SK-N-DZ (cell line): ENCODE data around the gene TMUB1.

Source experiments
- DNase-seq: peaks from one replicate; pipeline ENCODE4 v3.0.0-alpha.2; 2015; ENCODE audit warnings: low spot score

The TMUB1 gene

GRCh38 chr7:151071032-151071866 lies 12.0 kb downstream of the TMUB1 start:
- no peak for DNase-seq

DNA sequence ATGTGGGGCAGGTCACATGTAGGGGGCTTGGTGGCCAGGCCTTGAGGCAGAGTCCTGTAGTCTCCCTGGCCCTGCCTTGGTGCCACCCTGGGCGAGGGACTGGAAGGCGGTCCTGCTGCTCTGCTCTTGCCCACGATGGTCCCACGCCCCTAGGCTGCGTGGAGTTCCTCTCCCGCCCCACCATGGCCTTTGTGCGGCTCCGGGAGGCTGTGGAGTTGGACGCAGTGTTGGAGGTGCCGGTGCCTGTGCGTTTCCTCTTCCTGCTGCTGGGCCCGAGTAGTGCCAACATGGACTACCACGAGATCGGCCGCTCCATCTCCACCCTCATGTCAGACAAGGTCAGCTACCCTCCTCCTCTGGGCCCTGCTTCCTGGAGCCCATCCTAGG lies 12.7 kb downstream of the TMUB1 start:
- no peak for DNase-seq

- no peak for DNase-seq
These were observed 13.3 kb downstream of the TMUB1 start for GRCh38 chr7:151069841-151070573.

GRCh38 chr7:151068069-151068773 lies 15.1 kb downstream of the TMUB1 start:
- no peak for DNase-seq

- DNase-seq = no peak
These were observed 16.9 kb downstream of the TMUB1 start for GRCh38 chr7:151066273-151066974.

GRCh38 chr7:151065516-151065915 lies 17.8 kb downstream of the TMUB1 start:
- DNase-seq = no peak

DNA sequence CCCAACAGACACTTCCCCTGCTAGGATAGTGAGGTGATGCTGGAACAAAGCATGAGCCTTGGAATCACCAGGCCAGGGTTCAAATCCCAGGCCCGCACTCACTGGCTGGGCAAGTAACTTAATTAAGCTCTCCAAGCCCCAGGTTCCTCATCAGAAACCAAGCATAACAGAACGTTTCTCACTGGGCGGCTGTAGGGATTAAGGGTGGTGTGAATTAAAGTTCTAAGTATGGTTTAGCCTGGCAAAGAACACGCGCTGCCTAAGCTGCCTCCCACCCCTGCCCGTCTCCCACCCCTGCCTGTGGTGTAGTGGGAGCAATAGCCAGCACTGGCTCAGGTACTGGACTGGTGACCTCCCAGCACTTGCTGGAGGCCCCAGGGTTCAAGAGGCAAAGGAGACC lies 18.3 kb downstream of the TMUB1 start:
- DNase-seq = no peak

GRCh38 chr7:151064454-151064853 lies 18.8 kb downstream of the TMUB1 start:
- no peak for DNase-seq

GRCh38 chr7:151063212-151063561 lies 20.1 kb downstream of the TMUB1 start:
- no peak for DNase-seq

DNA sequence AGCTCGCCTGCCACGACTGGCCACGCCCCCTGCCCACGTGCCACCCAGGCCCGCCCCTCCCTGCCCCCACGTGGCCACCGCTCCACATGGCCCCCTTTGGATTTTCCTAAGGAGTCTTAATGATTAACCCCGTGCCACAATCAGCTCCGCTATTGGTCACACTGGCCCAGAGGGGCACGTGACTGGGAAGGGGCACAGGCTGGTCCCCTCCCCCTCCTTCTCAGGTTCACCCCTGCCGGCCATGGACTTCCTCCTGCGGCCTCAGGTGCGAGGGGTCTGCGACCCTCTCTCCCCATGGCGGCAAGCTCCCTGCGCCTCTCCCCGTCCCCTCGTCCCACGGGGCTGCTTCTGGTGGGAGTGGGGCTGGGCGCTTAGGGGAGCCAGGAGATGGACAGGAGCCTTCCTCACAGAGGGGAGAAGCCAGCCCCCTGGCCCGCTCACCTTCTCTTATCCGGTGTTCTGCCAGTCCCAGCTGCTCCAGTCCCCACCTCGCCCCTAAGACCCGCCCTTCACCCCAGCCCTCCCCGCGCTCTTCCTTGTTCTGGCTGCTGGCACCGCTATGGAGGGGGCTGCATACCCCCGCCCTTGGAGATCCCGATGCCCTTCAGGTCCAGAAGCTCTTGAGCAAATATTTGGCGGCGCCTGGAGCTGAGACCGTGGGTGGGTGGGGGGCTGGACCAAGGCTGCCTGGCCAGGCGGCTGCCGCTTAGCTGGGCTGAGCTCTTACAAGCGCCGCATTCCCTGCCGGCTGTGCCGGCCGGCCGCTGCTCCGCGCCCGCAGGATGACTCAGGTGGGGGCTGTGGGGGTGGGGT lies 20.7 kb downstream of the TMUB1 start:
- peak; percentile 90 for DNase-seq

DNA sequence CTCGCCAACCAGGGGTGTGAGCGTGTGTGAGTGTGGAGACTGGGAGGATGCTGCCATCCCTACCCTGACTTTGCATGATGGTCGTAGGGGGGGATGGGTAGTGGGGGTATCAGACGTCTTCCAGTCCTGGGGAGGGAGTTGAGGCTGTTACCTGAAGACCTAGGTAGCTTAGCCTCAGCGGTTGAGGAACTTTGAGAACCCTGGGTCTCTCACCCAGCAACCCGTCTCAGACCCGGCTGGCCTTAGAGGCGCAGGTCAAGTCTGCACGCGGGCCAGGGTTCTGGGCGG lies 21.2 kb downstream of the TMUB1 start:
- no peak for DNase-seq

GRCh38 chr7:151061213-151062110 lies 21.8 kb downstream of the TMUB1 start:
- DNase-seq = no peak

GRCh38 chr7:151060416-151061212 lies 22.7 kb downstream of the TMUB1 start:
- DNase-seq = no peak

DNA sequence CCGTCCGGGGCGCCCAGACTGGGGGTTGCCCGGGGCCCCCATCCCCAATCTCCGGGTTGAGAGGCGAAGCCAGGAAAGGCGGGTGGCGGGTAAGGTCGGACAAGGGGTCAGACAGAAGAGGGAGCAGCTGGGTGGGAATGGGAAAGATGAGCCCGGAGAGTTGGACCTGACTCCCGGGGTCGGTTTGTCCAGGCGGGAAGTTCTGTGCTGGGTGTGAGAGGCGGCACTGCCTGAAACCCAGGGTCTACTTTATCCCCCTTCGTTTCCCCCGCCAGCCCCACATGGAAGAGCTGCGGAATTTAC lies 23.2 kb downstream of the TMUB1 start:
- DNase-seq = no peak

- DNase-seq = peak; percentile 70
These were observed 23.8 kb downstream of the TMUB1 start, which contains the start of gene SLC4A2 for GRCh38 chr7:151059367-151060112. Gene SLC4A2 (plus strand): TSS chr7:151059589. CDS start chr7:151061988, 2,399 bp downstream.

DNA sequence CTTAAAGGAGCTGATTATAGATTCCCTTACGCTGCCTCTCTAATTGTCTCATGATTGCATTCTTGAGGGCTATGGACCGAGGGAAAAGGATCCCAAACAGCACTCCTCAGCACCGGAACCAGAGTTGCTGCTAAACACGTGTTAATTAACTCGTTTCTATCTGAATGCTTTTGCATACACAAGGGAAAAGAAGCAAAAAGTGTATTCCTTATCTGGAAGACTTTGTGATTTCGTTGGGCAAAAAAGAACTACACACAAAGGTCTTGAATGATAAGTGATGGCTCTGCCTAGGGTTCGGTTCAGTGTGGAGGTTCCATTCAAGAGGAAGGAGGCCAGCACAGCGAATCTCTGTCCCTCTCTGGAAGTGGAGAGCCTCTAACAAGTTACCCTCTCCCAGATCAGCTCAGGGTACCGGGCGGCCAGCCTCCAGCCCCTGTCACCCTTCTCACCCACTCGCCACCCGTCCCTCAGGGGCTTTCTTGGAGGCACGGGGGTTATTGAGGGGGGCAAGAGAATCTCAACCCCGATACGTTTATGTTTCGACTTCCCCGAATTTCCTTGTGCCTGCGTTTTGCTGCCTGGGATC lies 24.4 kb downstream of the TMUB1 start:
- DNase-seq = no peak

DNA sequence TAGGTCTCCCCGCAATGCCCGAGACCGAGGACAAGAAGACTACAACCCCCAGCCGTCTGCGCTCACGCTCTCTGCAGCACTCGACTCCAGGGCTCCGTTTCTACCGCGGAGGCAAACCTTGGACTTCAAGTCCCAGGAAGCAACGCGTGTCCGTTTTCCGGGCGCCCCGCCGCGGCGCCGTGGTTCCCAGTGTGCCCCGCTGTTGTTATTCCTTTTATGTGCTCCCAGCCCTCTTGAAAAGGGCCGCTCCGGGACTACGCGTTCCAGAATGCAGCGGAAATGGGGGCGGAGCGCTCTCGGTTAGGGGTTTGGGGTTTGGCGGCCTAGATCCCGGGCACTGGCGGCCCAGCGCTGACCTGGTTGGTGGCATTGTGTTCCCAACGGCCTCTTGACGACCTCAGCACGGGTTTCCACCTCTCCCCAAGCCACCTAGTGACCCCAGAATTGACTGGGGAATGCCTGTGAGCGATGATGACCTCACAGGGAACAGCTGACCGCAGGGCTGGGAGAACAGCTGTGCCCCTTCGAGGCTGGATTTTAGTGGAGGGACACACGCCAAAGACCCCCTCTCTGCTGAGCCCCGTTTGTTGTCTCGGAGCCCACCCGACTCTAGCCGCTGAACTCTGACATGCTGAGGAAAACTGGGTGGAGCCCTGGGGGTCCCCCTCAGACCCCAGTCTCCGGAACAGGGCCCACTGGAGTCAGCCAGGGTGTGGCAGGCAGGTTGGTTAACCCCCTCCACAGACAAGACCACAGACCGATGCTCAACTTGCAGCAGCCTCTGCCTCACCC lies 25.1 kb downstream of the TMUB1 start:
- DNase-seq = peak; percentile 100
